ENCODE data around the gene DNAJC13. TPM values are rescaled to one million over a fixed set of nuclear protein-coding genes. Genes with fewer than 3 reads are reported as not detected.
"Not testable (repeated sequence)": the region's sequence is repeated elsewhere in the genome, so short reads cannot be mapped to it uniquely, and the experiment has no call there.

Gene DNAJC13
- total RNA-seq, 1 experiment from 2014 or later = 72.4 TPM

GRCh38 chr3:132382267-132382666, 35.0 kb upstream of the DNAJC13 start:
- Mint-ChIP-seq H3K27ac (ENCODE audit: unreplicated experiment) (no peak overlapping the region), H3K9me3 (ENCODE audit: low read depth, unreplicated experiment) (no peaks in the 10 kb centered on the region), H3K4me3 (ENCODE audit: low read depth, unreplicated experiment) (no peak overlapping the region), H3K36me3 (ENCODE audit: insufficient read depth, unreplicated experiment) (no peaks in the 10 kb centered on the region), H3K4me1 (ENCODE audit: low read depth, unreplicated experiment) (peaks cover 5% of the 10 kb centered on the region), H3K27me3 (ENCODE audit: unreplicated experiment) (peaks cover 6% of the 10 kb centered on the region)
- no TSS peak for BruUV-seq (replicated peaks)
- no peak for DNase-seq
- TF ChIP-seq CTCF (IDR thresholded peaks at IDR 0.05; ENCODE audit: unreplicated experiment) = no peak
- CTCF ChIA-PET = interaction anchor here (1.6 kb wide), 1 partner anchor 25 kb away, joined by 4 read pairs; no protein-coding TSS in a partner anchor
- intact Hi-C loops (cut with micrococcal nuclease; ENCODE audit: unreplicated experiment) = no loop called here

GRCh38 chr3:132382688-132383194, 34.6 kb upstream of the DNAJC13 start:
- no TSS peak for BruUV-seq (replicated peaks)
- H3K4me3 Mint-ChIP-seq (ENCODE audit: low read depth, unreplicated experiment) = no peak overlapping the region
- CTCF ChIA-PET = interaction anchor here (0.6 to 1.6 kb wide), 2 partner anchors 26 to 39 kb away, joined by 4 read pairs; no protein-coding TSS in a partner anchor
- no peak for DNase-seq
- H3K9me3 Mint-ChIP-seq (ENCODE audit: low read depth, unreplicated experiment) = no peaks in the 10 kb centered on the region
- H3K4me1 Mint-ChIP-seq (ENCODE audit: low read depth, unreplicated experiment) = peaks cover under 1% of the 10 kb centered on the region
- no peaks in the 10 kb centered on the region for H3K36me3 Mint-ChIP-seq (ENCODE audit: insufficient read depth, unreplicated experiment)
- TF ChIP-seq CTCF (IDR thresholded peaks at IDR 0.05; ENCODE audit: unreplicated experiment) = no peak
- no peak overlapping the region for H3K27ac Mint-ChIP-seq (ENCODE audit: unreplicated experiment)
- H3K27me3 Mint-ChIP-seq (ENCODE audit: unreplicated experiment) = peaks cover 11% of the 10 kb centered on the region
- intact Hi-C loops (cut with micrococcal nuclease; ENCODE audit: unreplicated experiment) = no loop called here

- H3K9me3 Mint-ChIP-seq (ENCODE audit: low read depth, unreplicated experiment) = no peaks in the 10 kb centered on the region
- H3K27me3 Mint-ChIP-seq (ENCODE audit: unreplicated experiment) = peaks cover 13% of the 10 kb centered on the region
- intact Hi-C loops (cut with micrococcal nuclease; ENCODE audit: unreplicated experiment) = no loop called here
- H3K36me3 Mint-ChIP-seq (ENCODE audit: insufficient read depth, unreplicated experiment) = no peaks in the 10 kb centered on the region
- TF ChIP-seq CTCF (IDR thresholded peaks at IDR 0.05; ENCODE audit: unreplicated experiment) = no peak
- no peak overlapping the region for H3K27ac Mint-ChIP-seq (ENCODE audit: unreplicated experiment)
- DNase-seq = no peak
- BruUV-seq (replicated peaks) = no TSS peak
- no peak overlapping the region for H3K4me3 Mint-ChIP-seq (ENCODE audit: low read depth, unreplicated experiment)
- CTCF ChIA-PET = no interaction called here
- H3K4me1 Mint-ChIP-seq (ENCODE audit: low read depth, unreplicated experiment) = no peaks in the 10 kb centered on the region
Observed at GRCh38 chr3:132386259-132386658, 31.0 kb upstream of the DNAJC13 start.

- H3K9me3 Mint-ChIP-seq (ENCODE audit: low read depth, unreplicated experiment); BruUV-seq (replicated peaks); H3K27ac Mint-ChIP-seq (ENCODE audit: unreplicated experiment); H3K4me1 Mint-ChIP-seq (ENCODE audit: low read depth, unreplicated experiment); H3K27me3 Mint-ChIP-seq (ENCODE audit: unreplicated experiment); H3K36me3 Mint-ChIP-seq (ENCODE audit: insufficient read depth, unreplicated experiment); H3K4me3 Mint-ChIP-seq (ENCODE audit: low read depth, unreplicated experiment); CTCF ChIA-PET; DNase-seq: not testable (repeated sequence)
- intact Hi-C loops (cut with micrococcal nuclease; ENCODE audit: unreplicated experiment) = loop anchor here (10.0 kb wide), 1 partner anchor 598 kb away; no protein-coding TSS in a partner anchor
Observed at GRCh38 chr3:132392675-132393074, 24.6 kb upstream of the DNAJC13 start.

- no peak for DNase-seq
- Mint-ChIP-seq H3K4me3 (ENCODE audit: low read depth, unreplicated experiment) (no peak overlapping the region), H3K9me3 (ENCODE audit: low read depth, unreplicated experiment) (peaks cover 3% of the 10 kb centered on the region), H3K4me1 (ENCODE audit: low read depth, unreplicated experiment) (no peaks in the 10 kb centered on the region), H3K27me3 (ENCODE audit: unreplicated experiment) (no peaks in the 10 kb centered on the region), H3K27ac (ENCODE audit: unreplicated experiment) (no peak overlapping the region), H3K36me3 (ENCODE audit: insufficient read depth, unreplicated experiment) (no peaks in the 10 kb centered on the region)
- intact Hi-C loops (cut with micrococcal nuclease; ENCODE audit: unreplicated experiment) = loop anchor here (10.0 kb wide), 1 partner anchor 600 kb away; no protein-coding TSS in a partner anchor
- BruUV-seq (replicated peaks) = no TSS peak
- TF ChIP-seq CTCF (IDR thresholded peaks at IDR 0.05; ENCODE audit: unreplicated experiment) = no peak
- CTCF ChIA-PET = no interaction called here
Observed at GRCh38 chr3:132394320-132394719, 23.0 kb upstream of the DNAJC13 start.
